ACC112 (cell line): Measurements from ENCODE around the gene REEP1.

Source experiments
- H2AFZ ChIP-seq: fragments of 200-600 bp; sonication (generic); one replicate; pipeline ENCODE4 v1.6.0; 2017; ENCODE audit warnings: antibody characterized with exemption, low read length; ENCODE audit not compliant: unreplicated experiment
- H3K27ac ChIP-seq: fragments of 200-600 bp; sonication (generic); 2 replicates; pipeline ENCODE4 v1.5.1; 2014; ENCODE audit warnings: low read depth, mild to moderate bottlenecking, antibody characterized with exemption, low read length, moderate library complexity
- H3K27me3 ChIP-seq: fragments of 200-600 bp; sonication (generic); 2 replicates; pipeline ENCODE4 v1.6.1; 2014; ENCODE audit warnings: mild to moderate bottlenecking, antibody characterized with exemption, low read length, moderate library complexity, mixed read lengths; ENCODE audit not compliant: insufficient read depth
- H3K36me3 ChIP-seq: fragments of 200-600 bp; sonication (generic); 2 replicates; pipeline ENCODE4 v1.6.1; 2016; ENCODE audit warnings: mild to moderate bottlenecking, antibody characterized with exemption, low read length, moderate library complexity, mixed read lengths; ENCODE audit not compliant: insufficient read depth
- H3K4me1 ChIP-seq: fragments of 200-600 bp; sonication (generic); one replicate; pipeline ENCODE4 v1.6.1; 2016; ENCODE audit warnings: low read length, mixed read lengths; ENCODE audit not compliant: insufficient read depth, unreplicated experiment, control insufficient read depth
- H3K4me3 ChIP-seq: fragments of 200-600 bp; sonication (generic); 2 replicates; pipeline ENCODE4 v1.5.1; 2014; ENCODE audit warnings: mild to moderate bottlenecking, low read depth, low read length
- H3K79me2 ChIP-seq: fragments of 200-600 bp; sonication (generic); one replicate; pipeline ENCODE4 v1.6.0; 2016; ENCODE audit warnings: low read length; ENCODE audit not compliant: control insufficient read depth, unreplicated experiment, insufficient read depth

REEP1 gene

GRCh38 chr2:86185517-86186212 is 151.8 kb downstream of the REEP1 start:
- H3K4me1 ChIP-seq = peaks cover 20% of the 10 kb centered on the region

GRCh38 chr2:86176597-86176996 is 160.8 kb downstream of the REEP1 start:
- H3K36me3 ChIP-seq = peaks cover 21% of the 10 kb centered on the region
- peaks cover 29% of the 10 kb centered on the region for H3K79me2 ChIP-seq

More at GRCh38 chr2:86185517-86186212, 151.8 kb downstream of the REEP1 start:
- Histone ChIP-seq H3K79me2 (peaks cover 92% of the 10 kb centered on the region), H3K27me3 (no peaks in the 10 kb centered on the region), H2AFZ (no peak overlapping the region), H3K4me3 (no peak overlapping the region), H3K36me3 (peaks cover 10% of the 10 kb centered on the region; the same call in 1 of the 2 replicates), H3K27ac (no peak overlapping the region)

DNA sequence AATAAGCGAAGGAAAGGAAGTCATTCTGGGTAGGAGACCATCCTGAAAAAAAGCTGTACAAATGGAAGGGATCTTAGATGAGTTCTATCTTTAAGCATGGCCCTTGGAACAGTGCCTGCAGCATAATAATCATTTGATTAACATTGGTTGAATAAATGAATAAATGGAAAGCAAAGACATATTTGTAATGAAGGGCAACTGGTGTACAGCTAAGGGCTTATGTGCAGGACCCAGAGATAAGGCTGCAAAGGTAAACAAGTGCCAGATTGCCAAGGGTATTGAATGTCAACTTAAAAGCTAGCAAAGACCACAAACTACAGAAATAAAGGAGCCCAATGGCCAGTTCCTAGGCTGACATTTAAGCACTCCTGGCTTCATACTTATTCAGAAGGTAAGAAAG is 161.6 kb downstream of the REEP1 start:
- no peak overlapping the region for H3K4me3 ChIP-seq
- peaks cover 19% of the 10 kb centered on the region for H3K36me3 ChIP-seq
- peaks cover 23% of the 10 kb centered on the region for H3K79me2 ChIP-seq
- H3K4me1 ChIP-seq = no peaks in the 10 kb centered on the region
- H3K27me3 ChIP-seq = no peaks in the 10 kb centered on the region
- H3K27ac ChIP-seq = no peak overlapping the region
- no peak overlapping the region for H2AFZ ChIP-seq

More at GRCh38 chr2:86176597-86176996, 160.8 kb downstream of the REEP1 start:
- no peaks in the 10 kb centered on the region for H3K4me1 ChIP-seq
- no peaks in the 10 kb centered on the region for H3K27me3 ChIP-seq
- no peak overlapping the region for H2AFZ ChIP-seq
- no peak overlapping the region for H3K4me3 ChIP-seq
- no peak overlapping the region for H3K27ac ChIP-seq

DNA sequence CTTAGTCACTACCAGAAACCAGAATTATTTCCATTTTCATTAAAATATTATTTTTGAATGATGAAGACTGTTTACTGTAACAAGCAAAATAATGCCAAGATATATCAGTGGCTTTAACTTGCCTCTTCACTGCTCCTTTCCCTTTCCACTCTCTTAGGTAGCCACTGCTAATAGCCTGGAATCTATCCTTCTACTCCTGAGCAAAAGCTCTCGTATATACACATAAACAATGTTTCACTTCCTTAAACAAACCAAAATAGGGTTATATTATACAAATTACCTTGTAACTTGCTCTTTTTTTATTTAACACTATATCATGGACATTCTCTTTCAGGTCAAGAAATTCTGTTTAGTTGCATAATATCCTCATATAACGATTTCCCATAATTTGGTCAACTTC is 163.0 kb downstream of the REEP1 start:
- H3K4me3 ChIP-seq = no peak overlapping the region
- H3K79me2 ChIP-seq = peaks cover 20% of the 10 kb centered on the region
- H3K4me1 ChIP-seq = no peaks in the 10 kb centered on the region
- no peak overlapping the region for H3K27ac ChIP-seq
- H3K36me3 ChIP-seq = peaks cover 22% of the 10 kb centered on the region
- H3K27me3 ChIP-seq = no peaks in the 10 kb centered on the region
- H2AFZ ChIP-seq = no peak overlapping the region

- H2AFZ ChIP-seq = no peak overlapping the region
- no peak overlapping the region for H3K4me3 ChIP-seq
- H3K4me1 ChIP-seq = no peaks in the 10 kb centered on the region
- H3K79me2 ChIP-seq = peaks cover 18% of the 10 kb centered on the region
- no peak overlapping the region for H3K27ac ChIP-seq
- no peaks in the 10 kb centered on the region for H3K27me3 ChIP-seq
- H3K36me3 ChIP-seq = peaks cover 17% of the 10 kb centered on the region
Observed at GRCh38 chr2:86172610-86173009, 164.8 kb downstream of the REEP1 start.

DNA sequence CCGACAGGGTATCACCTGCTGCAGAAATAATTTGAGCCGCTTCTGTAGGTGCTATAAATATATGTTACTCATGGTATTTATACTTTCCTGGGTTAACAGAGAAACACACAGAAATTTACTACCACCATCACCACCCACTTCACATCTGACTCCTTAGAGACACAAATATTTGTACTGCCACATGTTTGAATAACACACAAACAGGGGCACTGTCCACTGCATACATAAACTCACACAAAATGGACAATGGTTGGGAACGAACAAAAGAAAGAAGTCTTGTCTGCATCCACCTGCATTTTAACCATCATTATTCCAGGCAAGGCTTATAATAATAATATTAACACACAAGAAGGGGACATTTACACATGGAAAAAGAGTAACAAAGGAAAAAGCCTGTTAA is 166.1 kb downstream of the REEP1 start:
- H3K36me3 ChIP-seq = peaks cover 11% of the 10 kb centered on the region
- no peak overlapping the region for H3K4me3 ChIP-seq
- H3K27ac ChIP-seq = no peak overlapping the region
- H3K79me2 ChIP-seq = peaks cover 13% of the 10 kb centered on the region
- no peaks in the 10 kb centered on the region for H3K27me3 ChIP-seq
- H3K4me1 ChIP-seq = no peaks in the 10 kb centered on the region
- H2AFZ ChIP-seq = no peak overlapping the region

GRCh38 chr2:86170449-86170848 is 167.0 kb downstream of the REEP1 start:
- Histone ChIP-seq H2AFZ (no peak overlapping the region), H3K27ac (no peak overlapping the region), H3K27me3 (no peaks in the 10 kb centered on the region), H3K4me3 (no peak overlapping the region), H3K4me1 (no peaks in the 10 kb centered on the region), H3K36me3 (peaks cover 11% of the 10 kb centered on the region), H3K79me2 (peaks cover 6% of the 10 kb centered on the region)
